ENCODE measurements around the gene VPS13A. TPM values are rescaled to one million over a fixed set of nuclear protein-coding genes. Genes with fewer than 3 reads are reported as not detected.

Gene VPS13A
- total and polyA plus RNA-seq, 2 of the 13 experiments (the other 11 are each of a cell fraction or from before 2014, with no cell fraction given) = 20.4 to 20.7 TPM

DNA sequence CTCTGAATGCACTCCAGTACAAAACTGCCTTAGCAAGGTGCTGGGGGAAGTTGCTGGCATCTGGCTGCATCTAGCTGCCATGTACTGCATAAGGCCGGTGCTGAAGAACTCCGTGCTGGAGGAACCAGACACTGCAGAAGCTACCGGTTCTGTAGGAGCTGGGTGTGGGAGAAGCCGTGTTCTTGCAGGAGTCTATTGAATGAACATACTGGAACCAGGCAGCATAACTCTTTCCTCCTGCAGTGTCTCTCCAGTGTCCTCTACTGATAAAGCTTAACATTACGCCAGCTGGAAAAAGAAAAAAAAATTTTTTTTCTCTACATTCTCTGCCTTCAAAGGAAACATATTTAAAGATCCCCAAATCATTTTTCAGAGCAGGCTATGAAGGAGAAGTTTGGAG lies 38.5 kb downstream of the VPS13A start (continued):
- TF ChIP-seq, protein P1, sequence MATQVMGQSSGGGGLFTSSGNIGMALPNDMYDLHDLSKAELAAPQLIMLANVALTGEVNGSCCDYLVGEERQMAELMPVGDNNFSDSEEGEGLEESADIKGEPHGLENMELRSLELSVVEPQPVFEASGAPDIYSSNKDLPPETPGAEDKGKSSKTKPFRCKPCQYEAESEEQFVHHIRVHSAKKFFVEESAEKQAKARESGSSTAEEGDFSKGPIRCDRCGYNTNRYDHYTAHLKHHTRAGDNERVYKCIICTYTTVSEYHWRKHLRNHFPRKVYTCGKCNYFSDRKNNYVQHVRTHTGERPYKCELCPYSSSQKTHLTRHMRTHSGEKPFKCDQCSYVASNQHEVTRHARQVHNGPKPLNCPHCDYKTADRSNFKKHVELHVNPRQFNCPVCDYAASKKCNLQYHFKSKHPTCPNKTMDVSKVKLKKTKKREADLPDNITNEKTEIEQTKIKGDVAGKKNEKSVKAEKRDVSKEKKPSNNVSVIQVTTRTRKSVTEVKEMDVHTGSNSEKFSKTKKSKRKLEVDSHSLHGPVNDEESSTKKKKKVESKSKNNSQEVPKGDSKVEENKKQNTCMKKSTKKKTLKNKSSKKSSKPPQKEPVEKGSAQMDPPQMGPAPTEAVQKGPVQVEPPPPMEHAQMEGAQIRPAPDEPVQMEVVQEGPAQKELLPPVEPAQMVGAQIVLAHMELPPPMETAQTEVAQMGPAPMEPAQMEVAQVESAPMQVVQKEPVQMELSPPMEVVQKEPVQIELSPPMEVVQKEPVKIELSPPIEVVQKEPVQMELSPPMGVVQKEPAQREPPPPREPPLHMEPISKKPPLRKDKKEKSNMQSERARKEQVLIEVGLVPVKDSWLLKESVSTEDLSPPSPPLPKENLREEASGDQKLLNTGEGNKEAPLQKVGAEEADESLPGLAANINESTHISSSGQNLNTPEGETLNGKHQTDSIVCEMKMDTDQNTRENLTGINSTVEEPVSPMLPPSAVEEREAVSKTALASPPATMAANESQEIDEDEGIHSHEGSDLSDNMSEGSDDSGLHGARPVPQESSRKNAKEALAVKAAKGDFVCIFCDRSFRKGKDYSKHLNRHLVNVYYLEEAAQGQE (IDR thresholded peaks at IDR 0.05; ENCODE audit: borderline replicate concordance in 1 of 2, low read depth in 1 of 2, low read length in 2 of 2) = no peak
- TF ChIP-seq, protein P2, sequence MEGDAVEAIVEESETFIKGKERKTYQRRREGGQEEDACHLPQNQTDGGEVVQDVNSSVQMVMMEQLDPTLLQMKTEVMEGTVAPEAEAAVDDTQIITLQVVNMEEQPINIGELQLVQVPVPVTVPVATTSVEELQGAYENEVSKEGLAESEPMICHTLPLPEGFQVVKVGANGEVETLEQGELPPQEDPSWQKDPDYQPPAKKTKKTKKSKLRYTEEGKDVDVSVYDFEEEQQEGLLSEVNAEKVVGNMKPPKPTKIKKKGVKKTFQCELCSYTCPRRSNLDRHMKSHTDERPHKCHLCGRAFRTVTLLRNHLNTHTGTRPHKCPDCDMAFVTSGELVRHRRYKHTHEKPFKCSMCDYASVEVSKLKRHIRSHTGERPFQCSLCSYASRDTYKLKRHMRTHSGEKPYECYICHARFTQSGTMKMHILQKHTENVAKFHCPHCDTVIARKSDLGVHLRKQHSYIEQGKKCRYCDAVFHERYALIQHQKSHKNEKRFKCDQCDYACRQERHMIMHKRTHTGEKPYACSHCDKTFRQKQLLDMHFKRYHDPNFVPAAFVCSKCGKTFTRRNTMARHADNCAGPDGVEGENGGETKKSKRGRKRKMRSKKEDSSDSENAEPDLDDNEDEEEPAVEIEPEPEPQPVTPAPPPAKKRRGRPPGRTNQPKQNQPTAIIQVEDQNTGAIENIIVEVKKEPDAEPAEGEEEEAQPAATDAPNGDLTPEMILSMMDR (CRISPR knock-in tag; IDR thresholded peaks at IDR 0.05) = peak; percentile 30

DNA sequence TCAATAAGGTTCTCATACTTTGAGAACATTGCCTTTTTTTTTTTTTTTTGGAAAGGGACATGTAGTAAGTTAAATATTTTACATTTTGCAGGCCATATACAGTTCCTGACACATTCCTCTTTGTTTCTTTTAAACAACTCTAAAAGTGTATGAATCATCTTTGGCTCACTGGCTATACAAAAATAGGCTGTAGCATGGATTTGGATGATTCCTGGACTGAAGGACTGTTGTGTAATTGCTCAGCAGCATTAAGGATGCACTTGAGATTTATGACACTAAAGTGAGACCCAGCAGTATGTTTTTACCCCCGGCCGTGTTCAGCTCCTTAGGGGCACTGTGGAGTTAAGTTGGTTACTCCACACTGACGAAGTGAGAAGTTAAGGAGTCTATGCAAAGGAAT lies 41.3 kb downstream of the VPS13A start:
- Histone ChIP-seq H3K36me3 (replicated peaks in 1 of 2; ENCODE audit: control insufficient read depth in 1 of 2, insufficient read depth in 2 of 2, low read length in 2 of 2) (peaks cover 2 to 18% of the 10 kb centered on the region in 2 experiments; a peak in 3 of 5 replicates), H3K4me1 (ENCODE audit: insufficient read depth, low read length) (no peaks in the 10 kb centered on the region), H3K27me3 (ENCODE audit: control insufficient read depth in 1 of 2, insufficient read depth in 2 of 2, low read length in 2 of 2) (no peaks in the 10 kb centered on the region), H3K4me2 (ENCODE audit: low read depth, low read length) (no peak overlapping the region), H3K9me3 (ENCODE audit: low read length) (no peaks in the 10 kb centered on the region), H2AFZ (ENCODE audit: low read length) (no peak overlapping the region), H3K9ac (ENCODE audit: insufficient read depth, low read depth, low read length) (no peak overlapping the region), H4K20me1 (ENCODE audit: insufficient read depth, low read length) (peaks cover 2% of the 10 kb centered on the region; the same call in 1 of the 2 replicates), H3K4me3 (replicated peaks in 1 of 3; ENCODE audit: insufficient read depth in 1 of 3, low read depth in 2 of 3, low read length in 3 of 3) (no peak overlapping the region), H3K27ac (ENCODE audit: extremely low read length, insufficient read depth, low read length) (no peak overlapping the region), H3K79me2 (ENCODE audit: insufficient read depth, low read length) (no peaks in the 10 kb centered on the region)
- in situ Hi-C loops (cut with HindIII; ENCODE audit: extremely low pct_ligation_motif_present, low pct_unique_long_range_greater_than_20kb) (no loop called here), intact Hi-C loops (cut with micrococcal nuclease; ENCODE audit: unreplicated experiment) (no loop called here)
- DNase-seq (ENCODE audit: low spot score) (no peak), FAIRE-seq (no peak), ATAC-seq (no peak)
- POLR2A ChIA-PET = no interaction called here
- 97% methylated on average over 3 of the region's 3 CpGs for WGBS (ENCODE audit: low lambda C conversion rate)
- CTCF ChIA-PET (ENCODE audit: low intra/inter-chr PET ratio, low total read pairs) = no interaction called here
- no TSS peak for BruUV-seq (replicated peaks)
- TF ChIP-seq MEIS1 (CRISPR knock-in tag; IDR thresholded peaks at IDR 0.05; ENCODE audit: borderline replicate concordance) (no peak), CENPX (CRISPR knock-in tag; IDR thresholded peaks at IDR 0.05) (no peak), AKAP8 (CRISPR knock-in tag; IDR thresholded peaks at IDR 0.05) (no peak), NKX3-1 (CRISPR knock-in tag; IDR thresholded peaks at IDR 0.05) (no peak), GATAD1 (CRISPR knock-in tag; IDR thresholded peaks at IDR 0.05) (no peak), HNF4A (CRISPR knock-in tag; IDR thresholded peaks at IDR 0.05) (no peak), ZNF781 (CRISPR knock-in tag; IDR thresholded peaks at IDR 0.05; ENCODE audit: borderline replicate concordance, not compliant biosample characterization) (no peak), RORA (CRISPR knock-in tag; IDR thresholded peaks at IDR 0.05) (no peak), NR2F2 (IDR thresholded peaks at IDR 0.05; ENCODE audit: borderline replicate concordance, low read depth) (no peak)
- TF ChIP-seq, protein P3, sequence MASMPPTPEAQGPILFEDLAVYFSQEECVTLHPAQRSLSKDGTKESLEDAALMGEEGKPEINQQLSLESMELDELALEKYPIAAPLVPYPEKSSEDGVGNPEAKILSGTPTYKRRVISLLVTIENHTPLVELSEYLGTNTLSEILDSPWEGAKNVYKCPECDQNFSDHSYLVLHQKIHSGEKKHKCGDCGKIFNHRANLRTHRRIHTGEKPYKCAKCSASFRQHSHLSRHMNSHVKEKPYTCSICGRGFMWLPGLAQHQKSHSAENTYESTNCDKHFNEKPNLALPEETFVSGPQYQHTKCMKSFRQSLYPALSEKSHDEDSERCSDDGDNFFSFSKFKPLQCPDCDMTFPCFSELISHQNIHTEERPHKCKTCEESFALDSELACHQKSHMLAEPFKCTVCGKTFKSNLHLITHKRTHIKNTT (CRISPR knock-in tag; IDR thresholded peaks at IDR 0.05) = no peak
- TF ChIP-seq, protein P4, sequence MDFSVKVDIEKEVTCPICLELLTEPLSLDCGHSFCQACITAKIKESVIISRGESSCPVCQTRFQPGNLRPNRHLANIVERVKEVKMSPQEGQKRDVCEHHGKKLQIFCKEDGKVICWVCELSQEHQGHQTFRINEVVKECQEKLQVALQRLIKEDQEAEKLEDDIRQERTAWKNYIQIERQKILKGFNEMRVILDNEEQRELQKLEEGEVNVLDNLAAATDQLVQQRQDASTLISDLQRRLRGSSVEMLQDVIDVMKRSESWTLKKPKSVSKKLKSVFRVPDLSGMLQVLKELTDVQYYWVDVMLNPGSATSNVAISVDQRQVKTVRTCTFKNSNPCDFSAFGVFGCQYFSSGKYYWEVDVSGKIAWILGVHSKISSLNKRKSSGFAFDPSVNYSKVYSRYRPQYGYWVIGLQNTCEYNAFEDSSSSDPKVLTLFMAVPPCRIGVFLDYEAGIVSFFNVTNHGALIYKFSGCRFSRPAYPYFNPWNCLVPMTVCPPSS (IDR thresholded peaks at IDR 0.05) = no peak
- TF ChIP-seq, protein P5, sequence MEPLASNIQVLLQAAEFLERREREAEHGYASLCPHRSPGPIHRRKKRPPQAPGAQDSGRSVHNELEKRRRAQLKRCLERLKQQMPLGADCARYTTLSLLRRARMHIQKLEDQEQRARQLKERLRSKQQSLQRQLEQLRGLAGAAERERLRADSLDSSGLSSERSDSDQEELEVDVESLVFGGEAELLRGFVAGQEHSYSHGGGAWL (CRISPR knock-in tag; IDR thresholded peaks at IDR 0.05) = no peak

Data from HepG2 (cell line).